Activated T-helper 1 cell treated with Interleukin-2 at 50 U/mL for 16 hours (primary cell): ENCODE measurements around the gene DARS1.
A peak's percentile ranks its signal among the peaks of the same experiment; 100 is the strongest.

Source experiments
- DNase-seq: peaks from one replicate; pipeline ENCODE4 v3.0.0-alpha.2; 2020; ENCODE audit warnings: low read depth

DARS1 gene

DNA sequence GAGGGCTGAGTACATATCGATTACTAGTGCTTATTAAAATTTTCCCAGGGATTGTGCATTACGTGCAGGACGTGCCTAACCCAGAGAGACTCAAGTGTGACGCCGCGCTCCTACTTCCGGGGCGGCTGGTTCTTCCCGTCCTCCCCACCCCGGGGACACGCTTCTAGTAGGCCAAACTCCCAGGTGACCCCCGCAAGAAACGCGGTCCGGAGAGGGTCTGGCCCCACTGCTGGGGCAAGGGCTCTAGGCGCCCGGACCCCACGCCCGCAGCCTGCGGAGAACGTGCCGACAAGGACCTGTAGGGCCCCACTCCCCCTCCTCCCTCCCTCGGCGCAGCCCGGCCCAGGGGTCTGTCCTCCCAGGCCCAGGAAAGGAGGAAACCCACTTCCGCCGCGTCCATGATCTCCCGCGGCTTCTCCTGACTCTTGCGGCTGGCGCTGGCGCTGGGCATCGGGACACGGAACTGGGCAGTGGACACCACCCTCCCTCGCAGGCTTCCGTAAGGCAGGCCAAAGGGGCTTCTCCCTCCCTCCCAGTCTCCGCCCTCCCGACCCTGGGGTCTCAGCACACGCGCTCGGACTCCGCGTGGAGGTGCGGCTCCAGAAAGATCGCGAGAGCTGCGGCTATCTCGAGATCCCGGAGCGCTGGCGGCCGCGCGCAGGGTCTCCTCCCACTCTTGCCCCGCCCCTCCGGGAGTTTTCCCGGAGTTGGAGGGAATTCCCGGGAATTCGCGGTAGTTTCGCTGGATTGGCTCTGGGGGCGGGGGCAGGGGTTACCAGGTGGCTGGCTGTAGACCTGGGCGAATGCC lies at the start of gene DARS1:
DARS1 (minus strand) TSS at position 609 of the 808 bp plus-strand sequence; CDS start at position 451, 158 bp downstream.
- peak; percentile 59 for DNase-seq

DNA sequence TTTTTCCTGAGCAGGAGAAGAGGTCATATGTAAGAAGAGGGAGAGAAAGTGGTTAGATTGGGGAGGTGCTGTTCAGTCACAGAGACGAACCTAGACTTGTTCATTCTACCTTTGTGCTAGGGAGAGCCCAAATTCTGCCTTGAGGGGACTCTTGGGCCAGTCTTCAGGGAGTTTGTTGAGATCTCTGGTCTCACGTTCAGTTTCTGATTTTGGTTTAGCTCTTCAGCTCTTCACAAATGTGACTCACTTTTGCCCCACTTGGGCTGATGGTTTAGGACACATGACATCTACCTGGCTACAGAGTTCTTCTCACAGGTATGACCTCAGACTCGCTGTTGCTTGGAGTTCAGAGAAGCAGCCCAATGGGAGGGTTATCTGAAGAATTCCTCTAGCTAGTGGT lies 49.2 kb upstream of the DARS1 start:
- no peak for DNase-seq

DNA sequence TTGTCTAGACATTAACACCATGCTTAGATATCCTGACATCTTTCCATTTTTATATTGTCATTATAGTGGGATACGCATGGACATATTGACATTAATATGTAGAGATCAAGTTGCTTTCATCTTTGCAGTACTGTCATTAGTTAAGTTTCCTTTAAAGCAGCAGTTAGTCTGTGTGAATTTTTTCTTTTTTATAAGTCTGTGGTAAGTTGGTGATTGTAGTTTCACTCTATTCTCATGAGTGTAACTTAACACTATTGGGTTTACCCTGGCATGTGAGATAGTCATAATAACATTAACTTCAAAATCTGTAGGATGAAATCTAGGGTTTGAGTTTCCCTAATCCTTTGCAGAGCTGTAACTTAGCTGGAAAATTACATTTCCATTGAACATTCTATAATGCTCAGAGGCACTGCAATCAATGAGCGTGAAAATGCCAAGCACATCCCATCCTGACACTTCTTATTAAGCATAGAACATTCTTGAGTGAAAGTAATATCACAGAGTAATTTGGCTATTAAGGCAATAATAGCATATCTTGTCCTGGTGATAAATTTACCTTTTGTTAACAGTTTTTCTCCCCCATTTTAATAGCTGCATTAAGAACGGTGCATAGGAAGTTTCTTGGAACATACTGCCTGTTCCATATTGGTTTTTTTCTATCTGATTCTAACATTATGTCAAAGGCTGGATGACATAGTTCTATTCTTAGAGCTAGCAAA lies 47.5 kb upstream of the DARS1 start:
- no peak for DNase-seq

DNA sequence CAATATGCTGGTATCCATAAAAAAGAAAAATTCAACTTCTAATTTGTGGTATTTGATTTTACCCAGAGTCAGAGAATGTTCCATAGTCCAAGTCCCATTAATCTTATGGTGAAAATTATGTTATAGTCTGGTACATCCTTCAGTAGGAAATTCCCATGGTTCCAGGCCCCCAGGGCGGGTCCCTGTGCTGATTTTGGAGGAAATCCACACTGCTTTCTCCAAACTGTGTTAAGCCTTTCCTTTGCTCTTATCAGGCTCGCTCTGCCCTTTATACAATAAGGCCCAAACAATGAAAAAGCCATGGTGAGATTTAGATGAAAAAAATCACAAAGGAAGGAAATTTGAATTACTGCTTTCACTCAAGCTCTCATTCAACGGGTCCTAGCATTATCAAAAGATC lies 46.8 kb upstream of the DARS1 start:
- no peak for DNase-seq

DNA sequence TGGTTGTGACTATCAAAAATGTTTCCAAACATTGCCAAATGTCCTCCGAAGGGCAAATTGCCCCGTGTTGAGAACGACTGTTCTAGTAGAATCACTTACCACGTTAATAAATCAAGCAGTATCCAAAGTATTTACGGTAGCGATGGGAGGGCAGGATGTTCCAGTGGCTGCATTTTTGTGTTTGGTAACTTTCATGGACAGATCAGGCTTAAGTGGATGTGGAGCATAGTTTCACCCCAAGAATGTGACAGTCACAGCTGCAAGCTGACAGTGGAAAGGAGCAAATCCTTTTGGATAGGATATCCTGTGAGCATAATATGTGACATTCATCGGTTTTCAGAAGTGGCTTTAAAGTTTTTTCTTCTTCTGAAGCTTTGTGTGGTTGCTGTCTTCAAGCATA lies 46.3 kb upstream of the DARS1 start:
- DNase-seq, result no peak

DNA sequence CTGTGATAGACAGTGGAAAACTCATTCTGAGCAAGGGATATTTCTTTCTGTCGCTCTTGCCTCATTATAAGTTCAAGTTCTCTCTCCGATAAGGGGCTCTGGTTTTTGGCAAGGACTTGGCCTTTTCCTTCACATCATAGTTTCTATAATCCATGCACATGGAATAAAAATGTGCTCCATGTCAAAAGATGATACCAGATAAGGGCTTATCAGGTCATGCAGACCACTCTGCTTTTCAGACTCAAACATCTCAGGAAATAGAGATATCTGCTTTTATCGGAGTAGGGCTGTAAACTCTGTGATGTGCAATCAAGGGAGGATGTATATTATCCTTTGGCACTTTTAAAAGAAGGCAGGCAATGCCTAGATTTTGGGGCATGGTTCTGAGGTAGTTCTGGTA lies 45.0 kb upstream of the DARS1 start:
- DNase-seq, result no peak

DNA sequence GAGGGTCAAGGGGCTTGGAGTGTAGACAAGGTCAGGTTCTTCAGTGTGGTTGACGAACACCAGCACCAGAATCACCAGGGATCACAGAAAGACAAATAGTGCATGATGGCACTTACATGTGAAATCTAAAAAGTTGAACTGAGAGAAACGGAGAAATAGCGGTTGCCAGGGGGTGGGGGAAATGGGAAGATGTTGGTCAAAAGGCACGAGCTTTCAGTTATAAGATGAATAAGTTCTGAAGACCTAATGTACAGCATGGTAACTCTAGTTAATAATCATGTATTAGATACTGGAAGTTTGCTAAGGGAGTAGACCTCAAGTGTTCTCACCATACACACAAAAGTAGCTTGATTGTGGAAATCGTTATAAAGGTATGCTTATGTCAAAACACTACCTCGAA lies 43.7 kb upstream of the DARS1 start:
- no peak for DNase-seq

DNA sequence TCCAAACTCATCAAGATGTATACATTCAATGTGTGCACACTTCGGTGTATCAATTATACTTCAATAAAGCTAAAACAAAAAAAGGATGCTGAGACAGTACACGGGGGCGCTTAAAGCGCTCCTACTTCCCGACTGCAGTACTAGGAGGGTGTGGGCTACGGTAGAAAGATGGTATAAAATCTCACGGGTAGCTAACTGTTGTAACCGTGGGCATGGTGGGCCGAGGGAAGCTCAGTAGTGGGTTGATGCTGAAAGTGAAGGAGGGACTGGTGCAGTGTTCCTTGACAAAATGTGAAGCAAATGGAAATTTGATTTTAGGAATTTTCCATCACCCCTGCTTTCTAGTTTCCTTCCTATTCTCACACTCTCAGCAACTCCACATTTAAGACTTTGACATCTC lies 42.6 kb upstream of the DARS1 start:
- DNase-seq, result no peak

DNA sequence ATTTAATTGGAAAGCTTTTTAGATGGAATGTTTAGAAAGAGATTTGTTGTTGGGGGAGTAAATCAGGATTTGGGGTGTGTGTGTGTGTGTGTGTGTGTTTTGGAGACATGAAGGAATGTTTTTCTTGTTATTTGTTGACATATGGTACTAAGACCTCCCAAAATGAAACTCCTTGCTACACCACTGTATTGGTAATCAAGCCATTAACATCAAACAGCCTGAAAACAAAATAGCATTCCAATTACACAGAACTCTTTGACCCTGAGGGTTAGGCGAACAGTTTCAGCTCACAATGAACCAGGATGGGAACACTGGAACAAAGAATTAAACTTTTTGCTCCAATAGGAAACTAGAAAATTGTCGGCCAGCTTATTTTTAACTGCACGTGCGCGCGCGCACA lies 41.7 kb upstream of the DARS1 start:
- no peak for DNase-seq

DNA sequence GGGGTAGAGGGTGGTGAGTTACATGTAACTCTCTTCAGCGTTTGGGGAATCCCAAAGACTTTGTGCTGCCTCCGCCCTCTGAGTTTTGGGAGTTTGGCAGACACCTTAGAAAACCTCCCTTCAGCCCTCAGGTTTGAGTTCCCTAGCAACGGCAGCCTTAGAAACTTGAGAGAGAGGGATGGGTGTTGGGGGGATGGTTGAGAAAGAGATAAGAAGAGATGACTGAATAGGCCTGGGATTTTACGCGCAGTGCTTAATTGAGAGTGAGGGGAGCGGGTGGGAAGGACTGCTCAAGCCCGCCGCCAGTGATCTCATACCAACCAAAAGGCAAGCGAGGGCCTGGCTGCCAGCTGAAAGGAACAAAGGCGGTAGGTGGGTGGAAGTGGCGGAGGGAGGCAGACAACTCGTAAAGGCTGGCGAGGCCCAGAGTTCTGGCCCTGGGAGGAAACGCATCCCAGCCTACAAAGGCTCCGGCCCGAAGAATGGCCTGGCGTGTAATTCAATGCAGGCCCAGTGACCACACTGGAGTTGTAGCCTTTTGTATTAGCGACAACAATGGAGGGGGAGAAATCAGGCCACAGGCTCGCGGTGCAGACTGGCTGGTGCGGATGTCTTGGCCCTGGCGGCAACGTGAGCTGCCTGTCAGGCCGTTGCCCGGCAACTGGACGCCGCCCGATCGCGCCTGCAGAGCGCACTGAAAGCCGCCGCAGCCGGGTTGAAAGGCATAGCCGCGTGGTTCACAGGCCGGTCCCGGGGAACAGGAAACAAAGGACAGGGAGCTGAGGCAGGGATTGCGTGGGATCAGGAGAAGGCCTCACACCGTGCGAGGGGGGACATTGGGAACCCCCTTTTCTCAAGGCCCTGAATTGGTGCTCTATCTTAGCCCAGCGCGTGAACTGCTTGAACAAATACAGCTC lies 39.9 kb upstream of the DARS1 start:
- peak; percentile 18 for DNase-seq

DNA sequence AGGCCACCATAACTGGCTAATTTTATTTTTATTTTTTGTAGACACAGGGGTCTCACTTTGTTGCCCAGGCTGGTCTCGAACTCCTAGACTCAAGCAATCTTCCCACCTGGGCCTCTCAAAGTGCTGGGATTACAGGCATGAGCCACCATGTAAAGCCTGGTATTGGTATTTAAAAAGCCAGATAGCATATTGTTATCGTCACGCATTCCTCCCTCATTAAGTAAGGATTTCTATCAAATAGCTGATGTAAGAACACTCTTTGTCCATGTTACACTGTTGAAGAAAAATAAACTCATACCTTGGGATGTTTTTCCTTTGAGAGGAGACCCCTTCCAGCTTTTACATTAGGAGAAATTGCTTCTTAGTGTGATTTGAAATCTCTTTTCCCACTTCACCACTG lies 39.2 kb upstream of the DARS1 start:
- no peak for DNase-seq

DNA sequence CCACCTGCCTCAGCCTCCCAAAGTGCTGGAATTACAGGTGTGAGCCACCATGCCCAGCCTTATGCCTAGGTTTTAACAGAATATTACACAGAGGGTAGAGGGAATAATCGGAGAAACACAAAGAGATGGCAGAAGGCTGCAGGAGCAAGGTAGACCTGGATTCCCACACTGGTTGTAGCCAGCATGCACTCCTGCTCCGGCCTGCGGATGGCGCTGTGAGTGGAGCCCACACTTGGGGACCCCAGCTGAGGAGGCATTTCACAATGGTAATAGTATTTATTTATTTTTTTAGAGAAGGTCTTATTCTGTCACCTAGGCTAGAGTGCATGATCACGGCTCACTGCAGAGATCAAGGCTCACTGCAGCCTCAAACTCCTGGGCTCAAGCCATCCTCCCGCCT lies 38.8 kb upstream of the DARS1 start:
- DNase-seq, result no peak

DNA sequence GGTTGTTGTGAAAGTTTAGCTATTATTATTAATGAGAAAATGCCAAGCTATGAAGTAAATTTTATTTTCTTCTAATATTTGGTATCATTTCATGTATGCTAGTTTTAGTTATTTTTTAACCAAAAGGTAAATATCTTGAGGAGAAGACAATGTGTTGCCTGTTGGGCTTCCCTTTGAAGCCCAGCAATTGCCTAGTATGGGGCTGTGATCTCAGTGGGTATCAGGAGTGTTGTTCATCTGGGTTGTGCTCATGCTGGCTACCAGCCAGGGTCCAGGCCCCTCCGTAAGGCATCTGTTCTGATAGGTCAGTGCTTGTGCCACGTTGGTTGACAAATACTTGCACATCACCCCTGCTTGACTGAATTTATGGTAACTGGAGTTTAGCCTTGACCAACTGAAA lies 38.0 kb upstream of the DARS1 start:
- DNase-seq, result no peak

DNA sequence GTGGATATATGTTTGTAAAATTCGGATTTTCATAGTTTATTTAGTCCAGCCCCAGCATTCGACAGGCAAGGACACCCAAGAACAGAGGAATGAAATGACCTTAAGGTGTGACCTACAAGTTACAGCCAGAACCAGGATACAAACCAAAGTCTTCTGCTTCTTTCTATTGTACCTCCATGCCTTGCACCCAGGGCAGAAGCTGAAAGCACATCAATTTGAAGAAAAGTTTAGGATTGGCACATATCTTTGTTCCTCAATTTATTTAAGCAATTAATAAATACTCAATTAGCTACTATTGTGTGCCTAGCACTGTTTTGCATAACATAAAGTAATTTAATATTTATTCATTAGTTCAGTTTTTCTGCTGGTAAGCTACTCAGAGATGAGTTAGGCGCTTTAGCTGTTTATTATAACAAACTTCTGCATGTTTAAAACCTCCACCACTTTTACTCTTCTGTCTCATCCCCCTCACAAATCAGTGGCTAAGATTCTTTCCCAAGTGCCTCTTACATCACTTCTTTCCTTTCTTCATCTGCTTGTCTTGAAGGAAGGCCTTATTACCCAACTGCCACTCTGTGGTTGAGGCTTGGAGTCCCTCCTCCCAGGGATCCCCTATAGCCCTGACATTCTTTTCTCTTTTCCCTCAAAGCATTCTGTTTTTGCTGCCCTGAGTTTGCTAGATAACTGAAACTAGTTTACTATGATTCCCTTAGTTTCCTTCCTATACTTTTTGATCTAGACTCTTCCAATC lies 37.1 kb upstream of the DARS1 start:
- DNase-seq, result no peak

DNA sequence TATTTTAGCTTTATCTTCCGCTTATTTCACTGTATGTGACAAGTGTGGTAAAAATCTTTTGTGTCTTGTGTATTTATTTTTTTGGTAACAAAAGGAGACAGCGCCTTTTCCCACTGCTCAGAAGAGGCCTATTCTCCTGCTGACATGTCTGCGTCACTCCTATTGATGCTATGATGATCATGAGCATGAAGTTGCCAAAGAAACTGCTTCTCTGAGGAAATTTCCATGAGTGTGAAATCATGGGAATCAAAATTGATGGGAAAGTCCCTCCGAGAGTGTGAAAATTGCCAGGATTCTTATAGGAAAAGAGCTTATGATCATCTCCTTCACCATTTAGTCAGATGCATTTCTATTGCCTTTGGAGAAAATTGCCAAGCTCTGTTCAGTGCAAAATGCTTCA lies 36.5 kb upstream of the DARS1 start:
- no peak for DNase-seq

DNA sequence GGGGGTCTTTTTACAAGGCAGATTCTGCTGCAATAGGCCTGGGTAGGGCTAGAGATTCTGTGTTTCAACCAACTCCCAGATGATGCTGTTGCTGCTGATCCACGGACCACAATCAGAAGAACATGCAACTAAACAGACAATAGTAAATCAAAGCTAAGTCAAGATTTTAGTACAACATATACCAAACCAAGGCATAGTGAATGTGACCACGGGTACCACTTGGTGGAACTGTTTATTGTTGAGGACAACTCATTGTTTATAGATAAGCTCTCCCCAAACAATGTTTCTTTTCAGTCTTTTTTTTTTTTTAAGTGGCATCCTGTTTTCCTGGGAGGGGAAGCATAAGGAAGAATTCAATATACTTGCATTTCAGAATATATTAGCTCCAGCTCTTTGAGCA lies 36.0 kb upstream of the DARS1 start:
- no peak for DNase-seq

DNA sequence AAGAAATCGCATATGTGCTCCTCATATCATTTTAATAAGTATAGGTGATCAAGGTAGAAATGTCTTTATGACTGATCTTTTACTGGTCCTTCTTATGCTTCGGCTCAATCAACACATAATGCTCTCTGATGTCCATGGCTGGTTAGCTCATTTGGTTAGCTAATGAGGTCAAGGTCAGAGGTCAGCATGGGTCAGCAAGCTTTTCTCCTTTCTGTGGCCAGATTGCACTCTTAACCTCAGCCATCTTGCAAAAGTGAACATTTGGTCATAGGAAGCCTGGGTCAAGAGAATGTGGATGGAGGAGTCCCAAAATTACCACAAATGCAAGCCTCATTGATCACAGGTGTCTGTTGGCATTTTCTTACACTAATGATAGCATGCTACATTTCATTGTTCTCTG lies 35.4 kb upstream of the DARS1 start:
- DNase-seq, result no peak

DNA sequence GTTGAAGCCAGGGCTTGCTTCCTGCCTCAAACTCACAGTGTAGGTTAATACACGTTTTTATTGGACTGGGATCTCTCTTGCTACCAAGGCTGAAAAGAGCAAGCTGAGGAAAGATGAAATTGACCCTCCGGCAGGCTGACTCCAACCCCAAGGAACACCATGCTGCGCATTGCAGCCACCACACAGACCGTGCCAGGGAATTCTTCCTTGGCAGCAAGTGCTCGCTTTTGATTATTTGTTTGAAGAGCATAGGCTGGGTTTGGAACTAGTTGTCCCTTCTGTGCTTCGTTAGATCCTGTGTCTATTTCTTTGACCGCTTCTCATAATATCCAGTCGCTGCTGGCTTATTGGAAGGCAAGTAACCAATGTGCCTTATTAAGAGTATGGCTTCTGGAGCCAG lies 34.4 kb upstream of the DARS1 start:
- DNase-seq, result no peak

DNA sequence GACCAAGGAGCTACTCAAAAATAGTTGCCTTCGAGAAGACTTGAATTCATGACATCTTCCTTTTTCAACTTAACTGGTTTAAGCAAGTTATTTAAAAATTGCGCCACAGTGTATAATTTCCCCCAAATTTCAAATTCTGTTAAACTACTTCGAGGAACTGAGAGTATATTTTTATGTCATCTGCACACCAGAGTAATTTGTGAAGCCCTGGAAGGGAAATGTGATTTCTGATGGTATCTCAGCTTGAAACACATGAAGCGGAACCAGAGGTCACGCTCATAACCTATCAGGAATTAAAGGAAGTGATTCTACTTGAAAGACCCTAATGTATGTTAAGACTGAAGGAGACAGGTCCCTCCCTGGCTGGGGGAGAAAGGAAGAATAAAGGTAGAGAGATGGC lies 33.9 kb upstream of the DARS1 start:
- DNase-seq, result no peak

DNA sequence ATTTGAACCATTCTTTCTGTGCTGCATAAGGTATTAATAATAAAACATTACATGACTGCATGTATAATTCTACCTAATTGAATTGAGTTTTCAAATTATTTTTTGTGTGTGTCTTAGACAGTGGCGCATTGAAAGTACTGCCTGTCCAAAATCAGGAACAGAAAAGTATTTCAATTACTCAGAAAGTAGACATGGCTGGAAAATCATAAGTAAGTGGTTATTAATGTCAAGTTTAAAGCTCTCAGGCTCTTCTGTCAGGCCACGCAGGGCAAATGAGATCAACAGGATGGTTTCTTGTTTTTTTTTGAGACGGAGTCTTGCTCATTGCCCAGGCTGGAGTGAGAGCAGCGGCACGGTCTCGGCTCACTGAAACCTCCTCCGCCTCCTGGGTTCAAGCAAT lies 32.4 kb upstream of the DARS1 start:
- no peak for DNase-seq

DNA sequence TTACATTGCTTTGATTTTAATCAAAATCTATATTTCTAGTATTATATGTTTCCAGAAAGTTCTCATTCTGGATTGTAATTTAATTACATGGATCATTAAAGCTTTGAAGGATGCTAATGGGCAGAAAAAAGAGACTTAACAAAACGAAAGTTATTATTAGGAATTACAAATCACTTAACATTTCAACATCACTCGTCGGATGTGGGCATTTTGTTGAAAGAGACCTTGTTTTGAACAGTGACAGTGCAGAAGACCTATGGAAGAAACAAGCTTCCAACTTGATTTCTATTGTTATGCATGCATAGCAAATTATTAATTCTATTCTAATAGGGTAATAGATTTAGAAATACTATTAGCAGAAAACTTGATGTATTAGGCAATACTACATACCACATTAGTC lies 31.4 kb upstream of the DARS1 start:
- no peak for DNase-seq

DNA sequence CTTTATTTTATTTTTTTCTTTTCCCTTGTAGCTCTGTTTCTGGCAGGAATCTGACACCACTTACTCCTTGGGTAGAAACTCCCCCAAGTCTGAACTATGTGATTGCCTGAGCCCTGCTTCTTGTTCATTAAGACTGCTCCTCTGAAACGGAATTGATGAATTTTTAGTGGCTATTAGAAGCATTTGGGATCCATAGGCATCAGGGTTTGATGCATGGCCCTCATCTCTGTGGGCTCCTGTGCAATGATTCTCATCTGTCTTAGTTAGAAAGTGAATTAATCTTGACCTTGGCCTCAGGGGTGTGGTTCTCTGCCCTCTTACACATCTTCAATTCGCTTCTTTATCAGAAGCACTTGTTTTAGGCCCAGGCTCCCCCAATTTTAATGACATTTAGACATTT lies 31.0 kb upstream of the DARS1 start:
- no peak for DNase-seq
